ENCODE data around the gene OR8D1. TPM values are rescaled to one million over a fixed set of nuclear protein-coding genes. Genes with fewer than 3 reads are reported as not detected.

OR8D1 gene
- polyA plus RNA-seq, 1 donor (not counting 4 experiments of a cell fraction or from before 2014, with no cell fraction given) = not detected

GRCh38 chr11:124277804-124278203 is 35.9 kb downstream of the OR8D1 start:
- dilution Hi-C loops (cut with MboI; ENCODE audit: extremely low pct_ligation_motif_present, low sequenced_read_pairs) = no loop called here
- H3K9ac ChIP-seq (ENCODE audit: control insufficient read depth, extremely low read depth, insufficient read depth, low read length) = no peak overlapping the region
- no peaks in the 10 kb centered on the region for H3K79me2 ChIP-seq (ENCODE audit: control insufficient read depth, insufficient read depth, low read length)
- no peaks in the 10 kb centered on the region for H3K27me3 ChIP-seq (ENCODE audit: control insufficient read depth, extremely low read depth, insufficient read depth, low read length)
- TF ChIP-seq CTCF (optimal IDR thresholded peaks at IDR 0.05 in 1 of 3, IDR thresholded peaks at IDR 0.05 in 1 of 3, conservative IDR thresholded peaks at IDR 0.05 in 1 of 3; ENCODE audit: extremely low read depth in 1 of 3, insufficient read depth in 2 of 3, low read length in 3 of 3) (peak in 2 of 3 experiments; percentile 35 to 40), EZH2 (IDR thresholded peaks at IDR 0.05; ENCODE audit: low read length) (no peak)
- H3K4me3 ChIP-seq (ENCODE audit: control insufficient read depth in 2 of 3, extremely low read depth in 1 of 3, insufficient read depth in 2 of 3, low read depth in 1 of 3, low read length in 3 of 3) = no peak overlapping the region
- H4K20me1 ChIP-seq (ENCODE audit: control insufficient read depth, extremely low read depth, insufficient read depth, low read length) = no peaks in the 10 kb centered on the region
- no peaks in the 10 kb centered on the region for H3K9me3 ChIP-seq (ENCODE audit: control insufficient read depth, low read depth, low read length)
- no peak overlapping the region for H3K27ac ChIP-seq (ENCODE audit: control insufficient read depth, insufficient read depth, low read length)
- no peak for DNase-seq (ENCODE audit: low read depth, low spot score)
- H3K4me1 ChIP-seq (ENCODE audit: control insufficient read depth, extremely low read depth, insufficient read depth, low read length) = no peaks in the 10 kb centered on the region
- no peak overlapping the region for H2AFZ ChIP-seq (ENCODE audit: control insufficient read depth, low read length)
- FAIRE-seq = no peak
- no peaks in the 10 kb centered on the region for H3K9me1 ChIP-seq (ENCODE audit: control insufficient read depth, extremely low read depth, insufficient read depth, low read length)
- no peaks in the 10 kb centered on the region for H3K36me3 ChIP-seq (ENCODE audit: control insufficient read depth in 2 of 2, extremely low read depth in 1 of 2, insufficient read depth in 2 of 2, low read length in 2 of 2)
- no peak overlapping the region for H3K4me2 ChIP-seq (ENCODE audit: control insufficient read depth, extremely low read depth, insufficient read depth, low read depth, low read length)

- no peak for DNase-seq (ENCODE audit: low read depth, low spot score)
- no peak overlapping the region for H3K4me2 ChIP-seq (ENCODE audit: control insufficient read depth, extremely low read depth, insufficient read depth, low read depth, low read length)
- H4K20me1 ChIP-seq (ENCODE audit: control insufficient read depth, extremely low read depth, insufficient read depth, low read length) = no peaks in the 10 kb centered on the region
- H3K79me2 ChIP-seq (ENCODE audit: control insufficient read depth, insufficient read depth, low read length) = no peaks in the 10 kb centered on the region
- no peaks in the 10 kb centered on the region for H3K9me1 ChIP-seq (ENCODE audit: control insufficient read depth, extremely low read depth, insufficient read depth, low read length)
- FAIRE-seq = no peak
- dilution Hi-C loops (cut with MboI; ENCODE audit: extremely low pct_ligation_motif_present, low sequenced_read_pairs) = no loop called here
- no peak for TF ChIP-seq EZH2 (IDR thresholded peaks at IDR 0.05; ENCODE audit: low read length)
- no peak for TF ChIP-seq CTCF (optimal IDR thresholded peaks at IDR 0.05 in 1 of 3, IDR thresholded peaks at IDR 0.05 in 1 of 3, conservative IDR thresholded peaks at IDR 0.05 in 1 of 3; ENCODE audit: extremely low read depth in 1 of 3, insufficient read depth in 2 of 3, low read length in 3 of 3)
- H3K4me1 ChIP-seq (ENCODE audit: control insufficient read depth, extremely low read depth, insufficient read depth, low read length) = no peaks in the 10 kb centered on the region
- no peaks in the 10 kb centered on the region for H3K36me3 ChIP-seq (ENCODE audit: control insufficient read depth in 2 of 2, extremely low read depth in 1 of 2, insufficient read depth in 2 of 2, low read length in 2 of 2)
- H2AFZ ChIP-seq (ENCODE audit: control insufficient read depth, low read length) = no peak overlapping the region
- H3K9me3 ChIP-seq (ENCODE audit: control insufficient read depth, low read depth, low read length) = no peaks in the 10 kb centered on the region
- H3K27ac ChIP-seq (ENCODE audit: control insufficient read depth, insufficient read depth, low read length) = no peak overlapping the region
- H3K27me3 ChIP-seq (ENCODE audit: control insufficient read depth, extremely low read depth, insufficient read depth, low read length) = no peaks in the 10 kb centered on the region
- H3K4me3 ChIP-seq (ENCODE audit: control insufficient read depth in 2 of 3, extremely low read depth in 1 of 3, insufficient read depth in 2 of 3, low read depth in 1 of 3, low read length in 3 of 3) = no peak overlapping the region
- H3K9ac ChIP-seq (ENCODE audit: control insufficient read depth, extremely low read depth, insufficient read depth, low read length) = no peak overlapping the region
Measured at GRCh38 chr11:124277207-124277606, 36.5 kb downstream of the OR8D1 start.

Data from keratinocyte (primary cell).